Neural cell (in vitro differentiated cells): ENCODE data around the gene ANGEL2. TPM values are rescaled to one million over a fixed set of nuclear protein-coding genes. Genes with fewer than 3 reads are reported as not detected.
"Not testable (repeated sequence)": the region's sequence is repeated elsewhere in the genome, so short reads cannot be mapped to it uniquely, and the experiment has no call there.

ENCODE experiments used
- H2AFZ ChIP-seq: fragments of 200-600, 300-800 bp; sonication (generic), shearing (Covaris generic); 2 replicates; pipeline ENCODE4 v1.6.0; 2014; ENCODE audit warnings: low read depth, mild to moderate bottlenecking, antibody characterized with exemption, low read length, moderate library complexity
- H3F3A ChIP-seq: fragments of 200-600 bp; shearing (Covaris generic); 2 replicates; pipeline ENCODE4 v1.6.1; 2016; ENCODE audit warnings: mild to moderate bottlenecking, moderate library complexity, mixed read lengths, antibody characterized with exemption, low read length; ENCODE audit not compliant: insufficient read depth, poor library complexity, severe bottlenecking
- H3K27ac ChIP-seq: fragments of 200-600, 300-800 bp; sonication (generic), shearing (Covaris generic); 2 replicates; pipeline ENCODE4 v1.5.1; 2014; ENCODE audit warnings: mild to moderate bottlenecking, low read length, moderate library complexity
- H3K27me3 ChIP-seq: fragments of 300-800, 200-600 bp; sonication (generic), shearing (Covaris generic); 2 replicates; pipeline ENCODE4 v1.6.0; 2014; ENCODE audit warnings: mild to moderate bottlenecking, low read depth, low read length, moderate library complexity; ENCODE audit not compliant: insufficient read depth
- H3K36me3 ChIP-seq: fragments of 300-800, 200-600 bp; sonication (generic), shearing (Covaris generic); 2 replicates; pipeline ENCODE4 v1.5.1; 2014; ENCODE audit warnings: mild to moderate bottlenecking, antibody characterized with exemption, low read length, moderate library complexity; ENCODE audit not compliant: insufficient read depth
- H3K4me2 ChIP-seq: fragments of 300-800, 200-600 bp; sonication (generic), shearing (Covaris generic); 2 replicates; pipeline ENCODE4 v1.6.0; 2014; ENCODE audit warnings: mild to moderate bottlenecking, low read length
- H3K4me3 ChIP-seq: fragments of 300-800, 200-600 bp; sonication (generic), shearing (Covaris generic); 2 replicates; pipeline ENCODE4 v1.5.1; 2014; ENCODE audit warnings: mild to moderate bottlenecking, low read length, moderate library complexity
- H3K79me2 ChIP-seq: fragments of 200-600 bp; shearing (Covaris generic); replicated peaks from 2 replicates; pipeline ENCODE4 v1.6.0; 2014; ENCODE audit warnings: mild to moderate bottlenecking, low read length, moderate library complexity; ENCODE audit not compliant: insufficient read depth
- H3K9ac ChIP-seq: fragments of 300-800, 200-600 bp; sonication (generic), shearing (Covaris generic); 2 replicates; pipeline ENCODE4 v1.6.1; 2016; ENCODE audit warnings: mild to moderate bottlenecking, low read length, mixed read lengths
- H3K9me2 ChIP-seq: fragments of 200-600 bp; shearing (Covaris generic); 2 replicates; pipeline ENCODE4 v1.6.1; 2016; ENCODE audit warnings: mild to moderate bottlenecking, low read length, mixed read lengths; ENCODE audit not compliant: insufficient read depth
- H3K9me3 ChIP-seq: fragments of 200-600, 300-800 bp; sonication (generic), shearing (Covaris generic); 2 replicates; pipeline ENCODE4 v1.6.1; 2016; ENCODE audit warnings: mild to moderate bottlenecking, mixed run types, low read length, moderate library complexity, mixed read lengths
- H4K20me1 ChIP-seq: fragments of 200-600 bp; shearing (Covaris generic); 2 replicates; pipeline ENCODE4 v1.6.1; 2016; ENCODE audit warnings: mild to moderate bottlenecking, mixed run types; ENCODE audit not compliant: insufficient read depth
- EP300 ChIP-seq: fragments of 450-650 bp; conservative IDR thresholded peaks from 2 replicates; pipeline ENCODE4 v1.6.1; 2014; ENCODE audit warnings: antibody characterized with exemption, mild to moderate bottlenecking, moderate library complexity; ENCODE audit not compliant: poor library complexity, severe bottlenecking
- EZH2 ChIP-seq: fragments of 200-600, 300-800 bp; shearing (Covaris generic), sonication (generic); IDR thresholded peaks from 2 replicates; pipeline ENCODE4 v1.6.1; 2014; ENCODE audit warnings: antibody characterized with exemption, low read length, borderline replicate concordance, mild to moderate bottlenecking; ENCODE audit not compliant: insufficient read depth, poor library complexity, severe bottlenecking
- MXI1 ChIP-seq: fragments of 450-650 bp; conservative IDR thresholded peaks from 2 replicates; pipeline ENCODE4 v1.6.1; 2014; ENCODE audit warnings: antibody characterized with exemption, mild to moderate bottlenecking; ENCODE audit not compliant: poor library complexity, severe bottlenecking
- POLR2AphosphoS5 ChIP-seq: IDR thresholded peaks from 2 replicates; pipeline ENCODE4 v1.6.1; 2012
- RAD21 ChIP-seq: fragments of 450-650 bp; conservative IDR thresholded peaks from 2 replicates; pipeline ENCODE4 v1.6.1; 2014; ENCODE audit warnings: antibody characterized with exemption, mild to moderate bottlenecking, moderate library complexity
- SMC3 ChIP-seq: fragments of 450-650 bp; conservative IDR thresholded peaks from 2 replicates; pipeline ENCODE4 v1.6.1; 2014; ENCODE audit warnings: antibody characterized with exemption, mild to moderate bottlenecking, moderate library complexity; ENCODE audit not compliant: poor library complexity
- TAF1 ChIP-seq: IDR thresholded peaks from 2 replicates; pipeline ENCODE4 v1.6.1; 2012; ENCODE audit warnings: low read depth
- polyA plus RNA-seq: library from polyadenylated mRNA; depleted of rRNA; stranded (reverse); fragments of >200 nt; gene quantifications from 2 replicates; pipeline ENCODE4 v1.2.3, GENCODE V29; 2014
- TF ChIP-seq, protein P1 (sequence below): fragments of 450-650 bp; IDR thresholded peaks from 2 replicates; pipeline ENCODE4 v1.5.1; 2014; ENCODE audit warnings: antibody characterized with exemption, mild to moderate bottlenecking, moderate library complexity; ENCODE audit not compliant: poor library complexity, severe bottlenecking
- TF ChIP-seq, protein P2 (sequence below): IDR thresholded peaks from 2 replicates; pipeline ENCODE4 v1.6.1; 2012; ENCODE audit warnings: borderline replicate concordance

The ANGEL2 gene
- polyA plus RNA-seq, 1 donor from 2014 or later: 58.7 TPM

DNA sequence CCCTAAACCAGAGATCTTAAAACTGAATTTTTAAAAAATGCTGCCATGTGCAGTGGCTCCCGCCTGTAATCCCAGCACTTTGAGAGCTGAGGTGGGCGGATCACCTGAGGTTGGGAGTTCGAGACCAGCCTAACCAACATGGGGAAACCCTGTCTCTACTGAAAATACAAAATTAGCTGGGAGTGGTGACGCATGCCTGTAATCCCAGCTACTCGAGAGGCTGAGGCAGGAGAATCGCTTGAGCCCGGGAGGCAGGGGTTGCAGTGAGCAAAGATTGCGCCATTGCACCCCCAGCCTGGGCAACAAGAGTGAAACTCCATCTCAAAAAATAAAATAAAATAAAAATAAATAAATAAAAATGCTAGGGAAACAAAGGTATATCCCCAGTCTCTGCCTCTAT lies 21.7 kb downstream of the ANGEL2 start:
- H3K9ac ChIP-seq, H3K79me2 ChIP-seq, H3F3A ChIP-seq, H3K4me2 ChIP-seq, H3K4me3 ChIP-seq, H3K9me2 ChIP-seq, H3K27ac ChIP-seq, H2AFZ ChIP-seq, H3K9me3 ChIP-seq, H4K20me1 ChIP-seq, H3K27me3 ChIP-seq: not testable (repeated sequence)
- peaks cover 16% of the 10 kb centered on the region for H3K36me3 ChIP-seq

DNA sequence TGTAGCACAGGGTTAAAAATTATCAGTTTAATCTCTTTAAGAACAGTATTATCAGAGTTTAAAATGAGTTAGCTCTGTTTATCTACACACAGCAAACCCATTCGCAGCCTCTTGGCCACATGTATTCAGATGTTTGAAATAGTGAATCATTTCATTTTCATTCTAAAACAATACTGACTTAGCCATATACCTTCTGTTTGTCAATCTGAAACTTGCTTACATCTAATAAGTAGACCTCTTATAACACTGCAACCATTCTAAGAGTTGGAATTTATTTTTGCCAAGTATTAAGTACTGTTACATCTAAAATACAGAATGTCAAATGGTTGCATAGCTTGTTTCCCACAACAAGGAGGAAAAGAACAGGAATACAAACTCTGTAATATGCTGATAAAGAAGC lies 25.4 kb downstream of the ANGEL2 start:
- Histone ChIP-seq H3K9me3 (no peaks in the 10 kb centered on the region), H2AFZ (no peak overlapping the region), H3K9ac (no peak overlapping the region), H3K4me2 (no peak overlapping the region), H4K20me1 (no peaks in the 10 kb centered on the region), H3K36me3 (peaks cover 25% of the 10 kb centered on the region), H3K9me2 (no peaks in the 10 kb centered on the region), H3K27me3 (no peaks in the 10 kb centered on the region), H3K27ac (no peak overlapping the region), H3F3A (no peaks in the 10 kb centered on the region), H3K79me2 (no peaks in the 10 kb centered on the region), H3K4me3 (no peak overlapping the region)
- TF ChIP-seq MXI1: no peak
- no peak for TF ChIP-seq SMC3
- TF ChIP-seq, protein P1, sequence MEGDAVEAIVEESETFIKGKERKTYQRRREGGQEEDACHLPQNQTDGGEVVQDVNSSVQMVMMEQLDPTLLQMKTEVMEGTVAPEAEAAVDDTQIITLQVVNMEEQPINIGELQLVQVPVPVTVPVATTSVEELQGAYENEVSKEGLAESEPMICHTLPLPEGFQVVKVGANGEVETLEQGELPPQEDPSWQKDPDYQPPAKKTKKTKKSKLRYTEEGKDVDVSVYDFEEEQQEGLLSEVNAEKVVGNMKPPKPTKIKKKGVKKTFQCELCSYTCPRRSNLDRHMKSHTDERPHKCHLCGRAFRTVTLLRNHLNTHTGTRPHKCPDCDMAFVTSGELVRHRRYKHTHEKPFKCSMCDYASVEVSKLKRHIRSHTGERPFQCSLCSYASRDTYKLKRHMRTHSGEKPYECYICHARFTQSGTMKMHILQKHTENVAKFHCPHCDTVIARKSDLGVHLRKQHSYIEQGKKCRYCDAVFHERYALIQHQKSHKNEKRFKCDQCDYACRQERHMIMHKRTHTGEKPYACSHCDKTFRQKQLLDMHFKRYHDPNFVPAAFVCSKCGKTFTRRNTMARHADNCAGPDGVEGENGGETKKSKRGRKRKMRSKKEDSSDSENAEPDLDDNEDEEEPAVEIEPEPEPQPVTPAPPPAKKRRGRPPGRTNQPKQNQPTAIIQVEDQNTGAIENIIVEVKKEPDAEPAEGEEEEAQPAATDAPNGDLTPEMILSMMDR: no peak
- TF ChIP-seq, protein P2, sequence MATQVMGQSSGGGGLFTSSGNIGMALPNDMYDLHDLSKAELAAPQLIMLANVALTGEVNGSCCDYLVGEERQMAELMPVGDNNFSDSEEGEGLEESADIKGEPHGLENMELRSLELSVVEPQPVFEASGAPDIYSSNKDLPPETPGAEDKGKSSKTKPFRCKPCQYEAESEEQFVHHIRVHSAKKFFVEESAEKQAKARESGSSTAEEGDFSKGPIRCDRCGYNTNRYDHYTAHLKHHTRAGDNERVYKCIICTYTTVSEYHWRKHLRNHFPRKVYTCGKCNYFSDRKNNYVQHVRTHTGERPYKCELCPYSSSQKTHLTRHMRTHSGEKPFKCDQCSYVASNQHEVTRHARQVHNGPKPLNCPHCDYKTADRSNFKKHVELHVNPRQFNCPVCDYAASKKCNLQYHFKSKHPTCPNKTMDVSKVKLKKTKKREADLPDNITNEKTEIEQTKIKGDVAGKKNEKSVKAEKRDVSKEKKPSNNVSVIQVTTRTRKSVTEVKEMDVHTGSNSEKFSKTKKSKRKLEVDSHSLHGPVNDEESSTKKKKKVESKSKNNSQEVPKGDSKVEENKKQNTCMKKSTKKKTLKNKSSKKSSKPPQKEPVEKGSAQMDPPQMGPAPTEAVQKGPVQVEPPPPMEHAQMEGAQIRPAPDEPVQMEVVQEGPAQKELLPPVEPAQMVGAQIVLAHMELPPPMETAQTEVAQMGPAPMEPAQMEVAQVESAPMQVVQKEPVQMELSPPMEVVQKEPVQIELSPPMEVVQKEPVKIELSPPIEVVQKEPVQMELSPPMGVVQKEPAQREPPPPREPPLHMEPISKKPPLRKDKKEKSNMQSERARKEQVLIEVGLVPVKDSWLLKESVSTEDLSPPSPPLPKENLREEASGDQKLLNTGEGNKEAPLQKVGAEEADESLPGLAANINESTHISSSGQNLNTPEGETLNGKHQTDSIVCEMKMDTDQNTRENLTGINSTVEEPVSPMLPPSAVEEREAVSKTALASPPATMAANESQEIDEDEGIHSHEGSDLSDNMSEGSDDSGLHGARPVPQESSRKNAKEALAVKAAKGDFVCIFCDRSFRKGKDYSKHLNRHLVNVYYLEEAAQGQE: no peak
- no peak for TF ChIP-seq RAD21
- TF ChIP-seq EZH2: no peak
- no peak for TF ChIP-seq TAF1
- no peak for TF ChIP-seq EP300
- no peak for TF ChIP-seq POLR2AphosphoS5

DNA sequence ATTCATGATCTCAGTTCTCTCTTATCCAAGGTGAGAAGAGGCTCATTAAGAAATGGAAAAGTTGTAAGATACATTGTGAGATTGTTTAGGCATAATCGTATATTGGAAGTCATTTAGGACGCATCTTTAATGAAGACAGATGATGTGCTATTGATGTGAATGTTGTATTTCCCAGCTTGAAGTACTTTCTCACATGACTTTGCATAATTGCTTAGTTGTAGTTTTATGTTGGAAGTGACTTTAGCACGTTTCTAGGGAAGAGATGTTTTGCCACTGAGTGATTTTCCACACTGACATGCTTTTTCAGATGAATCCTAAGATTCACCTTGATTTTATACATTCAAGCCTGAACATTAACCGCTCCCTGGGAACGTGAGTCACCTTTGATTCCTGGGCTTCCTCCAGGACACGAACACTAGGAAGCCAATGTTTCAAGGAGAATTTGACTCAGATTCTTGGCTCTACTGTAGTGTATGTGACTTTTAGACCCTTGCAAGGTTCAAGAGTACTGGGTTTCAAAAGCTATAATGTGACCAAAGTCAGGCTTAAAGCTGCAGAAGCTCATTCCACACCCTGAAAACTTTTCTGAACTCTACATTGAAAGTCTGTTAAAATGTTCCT lies 27.9 kb downstream of the ANGEL2 start:
- Histone ChIP-seq H3K4me3 (no peak overlapping the region), H3K4me2 (no peak overlapping the region), H3K79me2 (no peaks in the 10 kb centered on the region), H3F3A (no peaks in the 10 kb centered on the region), H3K36me3 (peaks cover 25% of the 10 kb centered on the region), H3K27me3 (no peaks in the 10 kb centered on the region), H4K20me1 (no peaks in the 10 kb centered on the region), H3K27ac (no peak overlapping the region), H3K9ac (no peak overlapping the region), H3K9me2 (no peaks in the 10 kb centered on the region), H2AFZ (no peak overlapping the region), H3K9me3 (no peaks in the 10 kb centered on the region)
- TF ChIP-seq, protein P2: no peak
- no peak for TF ChIP-seq EP300
- no peak for TF ChIP-seq MXI1
- no peak for TF ChIP-seq SMC3
- TF ChIP-seq, protein P1: no peak
- no peak for TF ChIP-seq EZH2
- no peak for TF ChIP-seq TAF1
- no peak for TF ChIP-seq RAD21
